Upper lobe of right lung (tissue), 1 donor: ENCODE results near the gene TEX264. TPM values are rescaled to one million over a fixed set of nuclear protein-coding genes. Genes with fewer than 3 reads are reported as not detected.
A peak's percentile ranks its signal among the peaks of the same experiment; 100 is the strongest.

ENCODE experiments used
- ATAC-seq: fragments of 200-7000 bp; cut with Tn5 transposase; one replicate; pipeline ENCODE4 v1.9.1; 2020; ENCODE audit warnings: mild to moderate bottlenecking, moderate library complexity
- DNase-seq: peaks from one replicate; pipeline ENCODE4 v3.0.0-alpha.2; 2020
- H3K27ac ChIP-seq: fragments of 200-600 bp; one replicate; pipeline ENCODE4 v1.8.0; 2022
- H3K27me3 ChIP-seq: fragments of 200-600 bp; one replicate; pipeline ENCODE4 v1.8.0; 2022; ENCODE audit warnings: mild to moderate bottlenecking
- H3K36me3 ChIP-seq: fragments of 200-600 bp; one replicate; pipeline ENCODE4 v1.8.0; 2022
- H3K4me1 ChIP-seq: fragments of 200-600 bp; one replicate; pipeline ENCODE4 v1.8.0; 2022
- H3K4me3 ChIP-seq: fragments of 200-600 bp; one replicate; pipeline ENCODE4 v1.8.0; 2022; ENCODE audit warnings: mild to moderate bottlenecking
- H3K9me3 ChIP-seq: fragments of 200-600 bp; one replicate; pipeline ENCODE4 v1.8.0; 2022
- CTCF ChIP-seq: fragments of 200-600 bp; IDR thresholded peaks from one replicate; pipeline ENCODE4 v1.8.0; 2022; ENCODE audit warnings: antibody characterized with exemption
- intact Hi-C: fragments of 100-400 bp; cut with DNase I; formaldehyde crosslinking; loops from one replicate; pipeline ENCODE4 v1.11.0; 2022
- total RNA-seq: library from RNA; stranded (reverse); fragmentation: NEBNext Ultra II Directional; extraction: Animal tissue kit (Norgen Biotek cat#: 25700); gene quantifications from one replicate; pipeline ENCODE4 v1.2.1, GENCODE V29; 2021
- donor health status: DM: no; HTN: yes; CAD: no; lungs with severe emphysema.

Gene TEX264
- total RNA-seq, 1 donor from 2014 or later, result 51.0 TPM

GRCh38 chr3:51710631-51711351, 39.7 kb downstream of the TEX264 start:
- intact Hi-C loops, result no loop called here
- no peak for ATAC-seq
- Histone ChIP-seq H3K27me3 (no peaks in the 10 kb centered on the region), H3K27ac (no peak overlapping the region), H3K4me3 (no peak overlapping the region), H3K36me3 (no peaks in the 10 kb centered on the region), H3K4me1 (no peaks in the 10 kb centered on the region), H3K9me3 (no peaks in the 10 kb centered on the region)
- peak; percentile 52 for DNase-seq
- TF ChIP-seq CTCF, result no peak

- DNase-seq (peak; percentile 36), ATAC-seq (no peak)
- Histone ChIP-seq H3K27ac (no peak overlapping the region), H3K4me3 (no peak overlapping the region), H3K4me1 (no peaks in the 10 kb centered on the region), H3K36me3 (no peaks in the 10 kb centered on the region), H3K27me3 (no peaks in the 10 kb centered on the region), H3K9me3 (no peaks in the 10 kb centered on the region)
- intact Hi-C loops, result no loop called here
- no peak for TF ChIP-seq CTCF
Measured at GRCh38 chr3:51711352-51712037, 40.4 kb downstream of the TEX264 start.

- DNase-seq (peak; percentile 18), ATAC-seq (no peak)
- Histone ChIP-seq H3K27me3 (no peaks in the 10 kb centered on the region), H3K4me3 (no peak overlapping the region), H3K4me1 (no peaks in the 10 kb centered on the region), H3K36me3 (no peaks in the 10 kb centered on the region), H3K9me3 (no peaks in the 10 kb centered on the region), H3K27ac (no peak overlapping the region)
- TF ChIP-seq CTCF, result no peak
- intact Hi-C loops, result no loop called here
Measured at GRCh38 chr3:51712038-51712420, 41.0 kb downstream of the TEX264 start.

- intact Hi-C loops, result no loop called here
- H3K4me1 ChIP-seq, result no peaks in the 10 kb centered on the region
- no peak for TF ChIP-seq CTCF
- no peaks in the 10 kb centered on the region for H3K36me3 ChIP-seq
- no peaks in the 10 kb centered on the region for H3K9me3 ChIP-seq
- no peaks in the 10 kb centered on the region for H3K27me3 ChIP-seq
- ATAC-seq, result no peak
- no peak overlapping the region for H3K4me3 ChIP-seq
- no peak overlapping the region for H3K27ac ChIP-seq
- peak; percentile 52 for DNase-seq
Measured at GRCh38 chr3:51712511-51712931, 41.5 kb downstream of the TEX264 start.

- Histone ChIP-seq H3K36me3 (no peaks in the 10 kb centered on the region), H3K27ac (no peak overlapping the region), H3K27me3 (no peaks in the 10 kb centered on the region), H3K4me1 (no peaks in the 10 kb centered on the region), H3K4me3 (no peak overlapping the region), H3K9me3 (no peaks in the 10 kb centered on the region)
- peak; percentile 41 for DNase-seq
- intact Hi-C loops, result no loop called here
- ATAC-seq, result no peak
- no peak for TF ChIP-seq CTCF
Measured at GRCh38 chr3:51712963-51713362, 41.9 kb downstream of the TEX264 start.
